Endothelial cell of umbilical vein (primary cell): ENCODE measurements around the gene DACT3. TPM values are rescaled to one million over a fixed set of nuclear protein-coding genes. Genes with fewer than 3 reads are reported as not detected.

Source experiments
- BruUV-seq: library from RNA; stranded (reverse); fragments of 400-500 nt; replicated peaks from 2 replicates; lab custom pipeline; 2021; lab: Mats Ljungman, UMichigan
- CTCF ChIA-PET: fragments of 300-600, 350-600 bp; sonication (Branson Sonifier 250); formaldehyde crosslinking; loops from one replicate; lab custom pipeline; 2021; ENCODE audit warnings: antibody characterized with exemption, inconsistent platforms; lab: Charles Lee
- POLR2A ChIA-PET: fragments of 300-600, 350-600 bp; sonication (Branson Sonifier 250); formaldehyde crosslinking; loops from one replicate; lab custom pipeline; 2021; ENCODE audit warnings: antibody characterized with exemption, inconsistent platforms; lab: Charles Lee
- DNase-seq: peaks from one replicate; pipeline ENCODE4 v3.0.0-alpha.2; 2011; ENCODE audit warnings: low read depth, low spot score
- FAIRE-seq: peaks from 2 replicates; lab custom pipeline; 2011; peaks lifted over from hg19 to GRCh38; lab: Jason Lieb, UNC
- H2AFZ ChIP-seq: 2 replicates; pipeline ENCODE4 v1.6.0; 2012; ENCODE audit warnings: low read depth, low read length, control low read depth, inconsistent platforms
- H3K27ac ChIP-seq: 2 replicates; pipeline ENCODE4 v1.5.1; 2011; ENCODE audit warnings: low read depth, mild to moderate bottlenecking, control low read depth, low read length, moderate library complexity; ENCODE audit not compliant: insufficient read depth
- H3K27me3 ChIP-seq, 2 experiments: 2 replicates each; pipeline versions ENCODE4 v1.6.0 to v1.6.1; 2011; ENCODE audit warnings: low read length in 2 of 2, mixed read lengths in 1 of 2; ENCODE audit not compliant: control insufficient read depth in 2 of 2, insufficient read depth in 2 of 2
- H3K36me3 ChIP-seq, 2 experiments: 2 replicates in 1 of 2; 3 replicates in 1 of 2; pipeline ENCODE4 v1.5.1; 2011; ENCODE audit warnings: low read length in 2 of 2, mild to moderate bottlenecking in 1 of 2, moderate library complexity in 1 of 2; ENCODE audit not compliant: control insufficient read depth in 2 of 2, insufficient read depth in 2 of 2; ENCODE audit errors: extremely low read depth in 1 of 2
- H3K4me1 ChIP-seq: 3 replicates; pipeline ENCODE4 v1.5.1; 2011; ENCODE audit warnings: mild to moderate bottlenecking, low read length; ENCODE audit not compliant: control insufficient read depth, insufficient read depth; ENCODE audit errors: extremely low read depth
- H3K4me2 ChIP-seq: 2 replicates; pipeline ENCODE4 v1.6.1; 2011; ENCODE audit warnings: low read length, control low read depth, mixed read lengths; ENCODE audit not compliant: insufficient read depth
- H3K4me3 ChIP-seq, 3 experiments: fragments of 200-600 bp in 1 of 3; sonication (generic), shearing (Covaris generic) in 1 of 3; replicated peaks in 1 of 3; 2 replicates each; pipeline ENCODE4 v1.5.1; 2011 to 2016; ENCODE audit warnings: control low read depth in 3 of 3, low read length in 3 of 3, mild to moderate bottlenecking in 2 of 3, inconsistent platforms in 1 of 3, low read depth in 1 of 3, moderate library complexity in 1 of 3; ENCODE audit not compliant: insufficient read depth in 1 of 3
- H3K79me2 ChIP-seq: 2 replicates; pipeline ENCODE4 v1.6.0; 2012; ENCODE audit warnings: low read length, inconsistent platforms; ENCODE audit not compliant: control insufficient read depth, insufficient read depth
- H3K9ac ChIP-seq: replicated peaks from 2 replicates; pipeline ENCODE3; 2011; ENCODE audit warnings: low read length, control low read depth; ENCODE audit not compliant: insufficient read depth; ENCODE audit errors: extremely low read depth
- H3K9me1 ChIP-seq: replicated peaks from 3 replicates; pipeline ENCODE4 v1.6.0; 2011; ENCODE audit warnings: mild to moderate bottlenecking, low read length; ENCODE audit not compliant: control insufficient read depth, insufficient read depth; ENCODE audit errors: extremely low read depth
- H3K9me3 ChIP-seq: replicated peaks from 2 replicates; pipeline ENCODE4 v1.5.1; 2012; ENCODE audit warnings: low read length, inconsistent platforms; ENCODE audit not compliant: control insufficient read depth, insufficient read depth
- H4K20me1 ChIP-seq: replicated peaks from 2 replicates; pipeline ENCODE3; 2011; ENCODE audit warnings: mild to moderate bottlenecking, low read length; ENCODE audit not compliant: control insufficient read depth, insufficient read depth; ENCODE audit errors: extremely low read depth
- EZH2 ChIP-seq: IDR thresholded peaks from 2 replicates; pipeline ENCODE4 v1.6.1; 2012; ENCODE audit warnings: borderline replicate concordance, low read depth, mild to moderate bottlenecking, moderate library complexity, low read length, inconsistent platforms; ENCODE audit not compliant: severe bottlenecking
- FOS ChIP-seq: IDR thresholded peaks from 2 replicates; pipeline ENCODE4 v1.6.1; 2011; ENCODE audit warnings: mild to moderate bottlenecking, low read length, moderate library complexity, borderline replicate concordance; ENCODE audit not compliant: insufficient read depth
- GATA2 ChIP-seq: IDR thresholded peaks from 2 replicates; pipeline ENCODE4 v1.7.0; 2011; ENCODE audit warnings: low read depth, mild to moderate bottlenecking, moderate library complexity, mixed read lengths, low read length; ENCODE audit not compliant: insufficient read length, insufficient read depth
- JUN ChIP-seq: IDR thresholded peaks from 2 replicates; pipeline ENCODE4 v1.6.1; 2011; ENCODE audit warnings: borderline replicate concordance, low read depth; ENCODE audit not compliant: insufficient read length, insufficient read depth
- MYC ChIP-seq: IDR thresholded peaks from one replicate; pipeline ENCODE4 v1.6.1; 2011; ENCODE audit warnings: mild to moderate bottlenecking, low read depth, low read length
- POLR2A ChIP-seq: IDR thresholded peaks from 2 replicates; pipeline ENCODE4 v1.6.1; 2012; ENCODE audit warnings: low read depth, mild to moderate bottlenecking, control low read depth, low read length
- POLR2AphosphoS5 ChIP-seq: IDR thresholded peaks from 2 replicates; pipeline ENCODE4 v1.6.1; 2012; ENCODE audit warnings: low read depth, mild to moderate bottlenecking, control low read depth, low read length, moderate library complexity; ENCODE audit not compliant: insufficient read depth
- dilution Hi-C: fragments of 300-500 bp; cut with MboI; formaldehyde crosslinking; loops from one replicate; pipeline ENCODE4 v1.15.0; 2019; ENCODE audit warnings: low sequenced_read_pairs; ENCODE audit not compliant: extremely low pct_ligation_motif_present
- intact Hi-C: fragments of 100-400 bp; cut with micrococcal nuclease; formaldehyde crosslinking; loops from one replicate; pipeline ENCODE4 v1.10.0; 2022
- polyA plus RNA-seq, 4 experiments: library from polyadenylated mRNA; depleted of rRNA in 3 of 4; stranded (reverse) in 3 of 4; unstranded in 1 of 4; fragments of >200 nt; gene quantifications; 2 replicates each; pipeline versions ENCODE4 v1.2.1 to v1.2.3, GENCODE V29; 2011 to 2012; ENCODE audit warnings: missing spikeins in 1 of 4
- total RNA-seq: library from RNA; stranded (reverse); gene quantifications from 2 replicates; pipeline ENCODE4 v1.2.3, GENCODE V29; 2021
- TF ChIP-seq, protein P1 (sequence below): IDR thresholded peaks from 2 replicates; pipeline ENCODE4 v1.6.1; 2011; ENCODE audit not compliant: insufficient read depth, insufficient read length
- TF ChIP-seq, protein P2 (sequence below), 2 donors: IDR thresholded peaks; 1 replicate in 1 of 2; 2 replicates in 1 of 2; pipeline ENCODE4 v1.5.1; 2011; ENCODE audit warnings: low read length in 2 of 2, mild to moderate bottlenecking in 2 of 2, moderate library complexity in 2 of 2, control low read depth in 1 of 2, inconsistent platforms in 1 of 2, low read depth in 1 of 2; ENCODE audit not compliant: insufficient read depth in 1 of 2; ENCODE audit errors: extremely low read depth in 1 of 2

Gene DACT3
- total and polyA plus RNA-seq, 2 donors (not counting 3 experiments of a cell fraction or from before 2014, with no cell fraction given), result 0.22 to 0.76 TPM

DNA sequence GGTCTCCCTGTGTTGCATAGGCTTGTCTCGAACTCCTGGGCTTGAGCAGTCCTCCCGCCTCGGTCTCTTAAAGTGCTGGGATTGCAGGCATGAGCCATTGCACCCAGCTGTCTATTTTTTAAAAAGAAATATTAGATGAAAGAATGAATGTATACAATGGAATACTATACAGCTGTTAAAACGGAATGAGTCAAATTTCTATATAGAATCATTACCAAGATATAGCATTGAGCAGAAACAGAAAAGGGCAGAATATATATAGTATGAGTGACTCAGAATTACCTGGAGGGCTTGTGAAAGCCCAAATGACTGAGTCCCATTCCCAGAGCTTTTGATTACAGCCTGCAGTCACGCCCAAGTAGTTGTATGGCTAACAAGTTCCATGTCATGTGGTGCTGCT is 4.4 kb downstream of the DACT3 start:
- no peaks in the 10 kb centered on the region for H4K20me1 ChIP-seq
- no peak overlapping the region for H3K9ac ChIP-seq
- POLR2A ChIA-PET, result interaction anchor here (0.7 kb wide), 1 partner anchor 31 kb away, joined by 4 read pairs; no protein-coding TSS in a partner anchor
- no peaks in the 10 kb centered on the region for H3K36me3 ChIP-seq
- no peaks in the 10 kb centered on the region for H3K9me3 ChIP-seq
- peaks cover 4% of the 10 kb centered on the region for H3K4me1 ChIP-seq
- H3K4me2 ChIP-seq, result no peak overlapping the region
- peaks cover 13 to 22% of the 10 kb centered on the region in 2 experiments for H3K27me3 ChIP-seq
- no peak overlapping the region for H3K4me3 ChIP-seq
- DNase-seq, result no peak
- dilution Hi-C loops, result no loop called here
- H2AFZ ChIP-seq, result no peak overlapping the region
- intact Hi-C loops, result no loop called here
- H3K9me1 ChIP-seq, result no peaks in the 10 kb centered on the region
- CTCF ChIA-PET, result interaction anchor here (1.2 to 2.3 kb wide), 2 partner anchors 40 to 42 kb away, joined by 5 to 12 read pairs; no protein-coding TSS in a partner anchor
- TF ChIP-seq JUN (no peak), MYC (no peak), FOS (no peak), POLR2AphosphoS5 (no peak), EZH2 (no peak), POLR2A (no peak), GATA2 (no peak)
- TF ChIP-seq, protein P1, sequence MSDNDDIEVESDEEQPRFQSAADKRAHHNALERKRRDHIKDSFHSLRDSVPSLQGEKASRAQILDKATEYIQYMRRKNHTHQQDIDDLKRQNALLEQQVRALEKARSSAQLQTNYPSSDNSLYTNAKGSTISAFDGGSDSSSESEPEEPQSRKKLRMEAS, result no peak
- TF ChIP-seq, protein P2, sequence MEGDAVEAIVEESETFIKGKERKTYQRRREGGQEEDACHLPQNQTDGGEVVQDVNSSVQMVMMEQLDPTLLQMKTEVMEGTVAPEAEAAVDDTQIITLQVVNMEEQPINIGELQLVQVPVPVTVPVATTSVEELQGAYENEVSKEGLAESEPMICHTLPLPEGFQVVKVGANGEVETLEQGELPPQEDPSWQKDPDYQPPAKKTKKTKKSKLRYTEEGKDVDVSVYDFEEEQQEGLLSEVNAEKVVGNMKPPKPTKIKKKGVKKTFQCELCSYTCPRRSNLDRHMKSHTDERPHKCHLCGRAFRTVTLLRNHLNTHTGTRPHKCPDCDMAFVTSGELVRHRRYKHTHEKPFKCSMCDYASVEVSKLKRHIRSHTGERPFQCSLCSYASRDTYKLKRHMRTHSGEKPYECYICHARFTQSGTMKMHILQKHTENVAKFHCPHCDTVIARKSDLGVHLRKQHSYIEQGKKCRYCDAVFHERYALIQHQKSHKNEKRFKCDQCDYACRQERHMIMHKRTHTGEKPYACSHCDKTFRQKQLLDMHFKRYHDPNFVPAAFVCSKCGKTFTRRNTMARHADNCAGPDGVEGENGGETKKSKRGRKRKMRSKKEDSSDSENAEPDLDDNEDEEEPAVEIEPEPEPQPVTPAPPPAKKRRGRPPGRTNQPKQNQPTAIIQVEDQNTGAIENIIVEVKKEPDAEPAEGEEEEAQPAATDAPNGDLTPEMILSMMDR (IDR thresholded peaks at IDR 0.05; ENCODE audit: extremely low read depth in 1 of 2, insufficient read depth in 1 of 2, low read depth in 1 of 2, low read length in 2 of 2), result no peak
- FAIRE-seq, result no peak
- H3K79me2 ChIP-seq, result no peaks in the 10 kb centered on the region
- BruUV-seq, result no TSS peak
- no peak overlapping the region for H3K27ac ChIP-seq
